CD4-positive, alpha-beta T cell treated with Interleukin-12 subunit alpha and Interleukin-12 subunit beta, for 1 hour (primary cell): Measurements from ENCODE around the gene AZIN2.
A peak's percentile ranks its signal among the peaks of the same experiment; 100 is the strongest.
"Not testable (repeated sequence)": the region's sequence is repeated elsewhere in the genome, so short reads cannot be mapped to it uniquely, and the experiment has no call there.

Source experiments
- DNase-seq: peaks from one replicate; pipeline ENCODE4 v3.0.0-alpha.2; 2020

AZIN2 gene

DNA sequence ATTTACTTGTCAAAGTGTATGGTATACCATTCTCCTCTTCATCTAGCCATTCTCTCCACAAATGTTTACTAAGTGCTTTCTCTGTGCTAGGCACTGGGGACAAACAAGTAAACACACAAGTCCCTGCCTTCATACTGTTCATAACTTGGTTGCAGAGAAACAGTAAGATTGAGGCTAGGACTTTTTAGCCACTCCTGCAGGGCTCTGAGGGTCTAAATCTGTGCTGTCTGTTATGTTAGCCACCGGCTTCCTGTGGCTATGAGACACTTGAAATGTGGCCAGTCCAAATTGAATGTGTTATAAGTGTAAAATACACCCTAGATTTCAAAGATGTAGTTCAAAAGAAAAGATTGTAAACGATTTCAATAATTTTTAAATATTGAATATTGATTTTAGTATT lies 50.2 kb downstream of the AZIN2 start:
- DNase-seq, result no peak

GRCh38 chr1:33132549-33132948 lies 51.6 kb downstream of the AZIN2 start:
- no peak for DNase-seq

DNA sequence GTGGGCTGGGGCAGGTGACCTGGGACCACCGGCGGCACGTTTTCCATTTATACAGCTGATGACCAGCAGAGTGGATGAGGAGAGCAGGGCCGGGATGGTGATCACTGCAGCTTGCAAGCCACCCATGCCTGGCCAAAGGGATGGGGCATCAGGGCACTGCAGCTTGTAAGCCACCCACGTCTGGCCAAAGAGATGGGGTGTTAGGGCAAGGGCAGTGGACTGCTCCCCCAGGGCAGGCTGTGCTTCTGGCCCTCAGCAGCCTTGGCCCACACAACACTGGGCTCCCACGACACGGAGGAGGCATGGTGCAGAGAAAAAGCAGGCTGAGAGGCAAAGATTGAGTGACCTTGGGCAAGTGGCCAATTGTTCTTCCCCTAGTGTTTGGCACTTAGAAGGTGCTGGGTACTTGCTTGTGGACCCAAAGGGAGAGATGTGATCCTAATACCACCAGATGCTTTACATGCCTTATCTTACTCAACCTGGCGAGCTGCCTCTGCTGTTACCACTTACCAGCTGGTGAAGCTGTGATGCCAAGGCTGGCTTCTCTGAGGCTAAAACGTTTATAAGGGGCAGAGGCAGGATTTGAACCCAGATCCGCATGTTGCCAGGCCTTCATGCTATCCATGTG lies 52.6 kb downstream of the AZIN2 start:
- DNase-seq, result no peak

GRCh38 chr1:33136041-33136440 lies 55.1 kb downstream of the AZIN2 start:
- not testable (repeated sequence) for DNase-seq

DNA sequence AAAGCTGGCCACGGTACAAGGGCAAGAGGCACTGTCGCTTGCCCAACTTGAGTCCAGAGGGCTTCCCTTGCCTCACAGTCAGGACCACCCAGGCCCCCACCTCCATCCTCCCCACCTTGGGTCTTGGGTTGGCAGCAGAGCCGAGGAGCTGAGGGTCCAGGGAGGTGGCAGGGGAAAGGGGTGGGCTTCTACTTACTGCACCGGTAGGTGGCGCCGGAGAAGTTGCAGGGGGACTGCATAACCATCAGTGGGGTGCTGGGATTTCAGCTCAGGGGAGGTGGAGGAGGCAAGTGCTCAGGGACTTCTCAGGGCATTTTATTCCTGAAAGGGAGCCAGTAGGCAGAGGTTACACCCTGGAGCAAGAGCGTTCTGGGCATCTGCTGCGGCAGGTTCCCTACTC lies 56.8 kb downstream of the AZIN2 start:
- DNase-seq, result peak; percentile 36

DNA sequence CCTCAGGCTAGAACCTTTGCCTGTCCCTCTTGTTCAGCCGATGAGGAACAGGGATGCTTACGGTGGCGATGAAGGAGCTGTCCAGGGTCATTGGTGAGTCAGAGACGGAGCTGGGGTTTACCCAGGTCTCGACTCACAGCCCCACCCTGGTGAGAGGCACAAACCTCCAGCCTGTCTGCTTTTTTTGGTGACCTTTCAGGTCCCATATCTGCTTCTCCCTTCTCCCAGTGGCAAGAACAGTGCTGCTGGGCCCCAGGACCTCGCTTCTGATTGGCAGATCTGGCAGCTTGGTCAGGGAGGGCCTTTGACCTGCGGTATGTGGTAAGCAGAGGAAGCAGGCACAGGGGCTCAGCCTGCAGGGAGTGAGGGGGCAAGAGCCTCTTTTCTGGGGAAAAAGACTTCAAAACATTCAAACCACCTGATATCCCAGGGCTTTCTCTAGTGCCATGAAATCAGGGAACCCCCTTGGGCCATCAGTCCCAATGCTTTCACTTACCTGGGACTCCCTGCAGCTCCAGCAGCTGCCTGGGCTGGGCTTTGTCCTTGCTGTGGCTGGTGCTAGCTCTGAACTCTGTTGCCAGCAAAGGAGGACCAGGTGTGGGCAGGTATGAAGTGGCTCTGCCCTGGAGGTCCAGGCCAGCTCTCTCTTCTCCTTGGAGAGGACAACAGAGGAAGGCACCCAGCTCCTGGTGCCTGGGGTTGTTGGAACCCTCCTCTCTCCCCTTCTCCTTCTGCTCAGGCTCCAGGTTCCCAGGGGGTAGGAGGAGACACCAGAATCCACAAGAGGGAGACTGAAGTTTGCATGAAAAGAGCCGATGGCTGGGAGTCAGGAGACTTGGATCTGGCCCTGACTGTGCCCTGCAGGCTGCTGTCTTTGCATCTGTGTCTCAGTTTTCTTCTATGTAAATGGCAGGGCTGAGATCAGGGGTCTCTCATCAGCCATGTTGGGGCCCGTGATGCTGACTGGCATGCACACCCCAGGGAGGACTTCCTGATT lies 59.5 kb downstream of the AZIN2 start:
- no peak for DNase-seq

- DNase-seq, result no peak
Measured at GRCh38 chr1:33141216-33141615, 60.3 kb downstream of the AZIN2 start.

DNA sequence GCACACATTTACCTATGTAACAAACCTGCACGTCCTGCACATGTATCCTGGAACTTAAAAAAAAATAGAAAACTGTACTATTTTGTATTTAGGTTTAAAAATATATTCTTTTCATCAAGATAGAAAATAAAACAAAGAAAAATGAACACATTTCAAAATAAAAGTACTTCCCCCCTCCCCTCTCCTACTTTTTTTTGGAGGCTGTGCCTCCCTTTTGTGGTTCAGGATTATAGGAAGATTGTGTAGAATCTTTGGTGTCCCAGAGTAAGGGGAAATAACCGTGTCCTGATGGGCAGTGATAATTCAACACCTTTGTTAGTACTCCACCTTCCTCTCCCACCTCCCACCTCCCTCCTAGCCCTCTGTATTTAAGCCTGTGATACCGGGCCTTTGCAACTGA lies 60.8 kb downstream of the AZIN2 start:
- DNase-seq, result no peak

GRCh38 chr1:33142483-33143064 lies 61.6 kb downstream of the AZIN2 start:
- no peak for DNase-seq

DNA sequence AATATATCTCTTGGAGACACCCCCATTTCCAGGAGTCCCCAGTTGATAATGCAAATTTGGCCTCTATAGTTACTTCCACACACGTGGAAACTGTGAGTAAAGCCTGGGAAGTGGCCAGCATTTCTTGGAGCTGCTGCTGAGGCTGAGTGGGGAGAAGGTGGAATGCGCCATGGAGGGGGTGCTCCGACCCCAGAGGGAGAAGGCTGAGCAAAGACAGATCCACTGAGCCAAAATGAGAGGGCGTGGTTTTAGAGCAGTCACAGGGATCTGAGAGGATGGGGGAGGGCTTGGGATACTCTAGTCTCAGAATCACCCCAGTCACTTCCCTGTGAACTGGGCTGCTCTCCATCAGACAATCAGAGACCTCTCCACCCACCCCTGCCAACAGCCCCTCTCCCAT lies 62.2 kb downstream of the AZIN2 start:
- no peak for DNase-seq

- DNase-seq, result no peak
Measured at GRCh38 chr1:33143698-33144097, 62.7 kb downstream of the AZIN2 start.

DNA sequence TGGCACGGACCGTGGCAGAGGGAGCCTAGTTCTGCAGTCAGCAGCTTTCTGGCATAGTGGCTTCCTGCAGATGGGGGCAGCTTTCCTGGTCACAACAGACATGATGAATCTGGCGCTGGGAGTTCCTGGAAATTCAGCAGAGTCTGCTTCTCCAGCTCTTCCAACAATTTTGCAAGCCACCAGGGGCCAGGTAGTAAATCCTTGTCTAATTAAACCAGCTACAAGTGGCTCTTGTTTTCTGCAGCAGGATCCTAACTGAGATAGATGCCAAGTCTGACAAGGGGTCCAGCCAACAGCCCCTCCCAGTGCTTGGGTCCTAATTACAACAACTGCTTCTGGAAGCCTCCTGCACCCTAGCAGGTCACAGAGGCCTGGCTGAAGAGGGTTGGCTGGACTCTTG lies 65.0 kb downstream of the AZIN2 start:
- DNase-seq, result no peak

DNA sequence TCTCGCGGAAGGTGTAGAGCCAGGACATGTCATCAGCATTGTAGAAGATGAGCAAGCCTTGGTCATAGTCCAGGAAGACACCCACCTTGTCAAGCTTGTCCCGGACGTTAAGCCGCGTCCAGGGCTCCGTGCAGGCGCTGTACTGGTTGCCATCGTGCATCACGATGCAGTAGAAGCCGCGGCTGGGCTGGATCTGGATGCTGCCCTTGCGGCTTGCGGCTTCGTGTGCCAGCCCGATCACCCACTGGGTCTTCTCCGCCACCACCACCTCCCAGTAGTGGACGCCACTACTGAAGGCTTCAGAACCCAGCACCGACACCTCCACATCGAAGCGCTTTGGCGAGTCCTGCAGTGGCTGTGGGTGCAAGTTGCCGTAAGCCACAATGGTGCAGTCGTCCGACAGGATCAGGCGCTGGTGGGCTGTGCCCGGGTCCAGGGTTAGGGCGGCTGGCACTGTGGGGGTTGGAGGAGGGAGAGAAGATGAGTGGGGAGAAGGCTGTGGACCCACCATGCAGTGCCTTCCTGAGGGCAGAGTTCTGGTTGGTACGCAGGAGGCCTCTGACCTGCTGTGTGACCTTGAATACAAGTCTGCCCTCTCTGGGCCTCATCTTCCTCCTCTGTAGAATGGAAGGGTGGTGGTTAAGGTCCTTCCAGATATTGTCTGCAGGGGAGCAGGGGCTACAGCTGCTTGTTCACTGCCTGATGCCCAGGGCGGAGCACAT lies 66.5 kb downstream of the AZIN2 start:
- DNase-seq, result no peak

DNA sequence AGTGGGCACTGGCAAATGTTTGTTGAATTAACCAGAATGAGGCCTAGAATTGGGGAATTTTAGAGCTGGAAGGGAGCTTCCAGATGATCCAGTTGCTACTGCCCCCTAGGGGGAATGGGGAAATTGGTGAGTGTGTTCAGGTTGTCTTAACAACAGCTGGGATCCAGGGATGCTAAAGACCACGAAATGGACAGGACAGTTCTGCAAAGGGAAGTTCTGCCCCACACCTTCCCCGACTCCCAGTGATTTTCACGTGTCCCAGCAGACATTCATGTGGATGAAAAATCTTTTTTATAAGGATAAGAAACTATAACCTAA lies 67.0 kb downstream of the AZIN2 start:
- DNase-seq, result peak; percentile 16

GRCh38 chr1:33148615-33149014 lies 67.7 kb downstream of the AZIN2 start:
- no peak for DNase-seq

DNA sequence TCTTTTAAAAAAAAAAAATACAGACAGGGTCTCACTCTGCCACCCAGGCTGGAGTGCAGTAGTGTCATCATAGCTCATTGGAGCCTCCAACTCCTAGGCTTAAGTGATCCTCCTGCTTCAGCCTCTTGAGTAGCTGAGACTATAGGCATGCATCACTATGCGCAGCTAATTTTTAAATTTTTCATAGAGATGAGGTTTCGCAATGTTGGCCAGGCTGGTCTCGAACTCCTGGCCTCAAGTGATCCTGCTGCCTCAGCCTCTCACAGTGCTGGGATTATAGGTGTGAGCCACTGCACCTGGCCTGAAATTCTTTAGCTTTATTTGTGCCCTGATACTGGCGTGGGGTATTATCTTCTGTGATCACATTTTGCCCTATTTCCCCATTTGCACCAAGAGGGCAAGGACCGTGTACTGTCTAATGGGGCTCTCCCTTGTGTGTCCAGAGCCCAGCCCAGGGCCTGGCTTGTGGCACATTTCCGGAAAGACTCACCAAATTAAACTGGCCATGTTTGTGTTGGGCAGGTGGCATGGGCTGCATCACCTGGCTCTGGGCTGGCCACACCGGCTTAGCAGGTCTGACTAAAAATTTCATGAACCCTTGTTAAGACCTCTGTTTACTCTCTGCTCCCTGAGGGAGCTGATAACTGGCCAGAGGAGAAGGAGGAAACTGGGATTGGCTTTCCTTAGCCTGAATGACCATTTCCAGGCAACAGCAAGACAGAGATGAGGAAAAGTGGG lies 68.7 kb downstream of the AZIN2 start:
- no peak for DNase-seq

GRCh38 chr1:33150522-33150921 lies 69.6 kb downstream of the AZIN2 start:
- DNase-seq, result no peak

- no peak for DNase-seq
Measured at GRCh38 chr1:33151116-33151515, 70.2 kb downstream of the AZIN2 start.

DNA sequence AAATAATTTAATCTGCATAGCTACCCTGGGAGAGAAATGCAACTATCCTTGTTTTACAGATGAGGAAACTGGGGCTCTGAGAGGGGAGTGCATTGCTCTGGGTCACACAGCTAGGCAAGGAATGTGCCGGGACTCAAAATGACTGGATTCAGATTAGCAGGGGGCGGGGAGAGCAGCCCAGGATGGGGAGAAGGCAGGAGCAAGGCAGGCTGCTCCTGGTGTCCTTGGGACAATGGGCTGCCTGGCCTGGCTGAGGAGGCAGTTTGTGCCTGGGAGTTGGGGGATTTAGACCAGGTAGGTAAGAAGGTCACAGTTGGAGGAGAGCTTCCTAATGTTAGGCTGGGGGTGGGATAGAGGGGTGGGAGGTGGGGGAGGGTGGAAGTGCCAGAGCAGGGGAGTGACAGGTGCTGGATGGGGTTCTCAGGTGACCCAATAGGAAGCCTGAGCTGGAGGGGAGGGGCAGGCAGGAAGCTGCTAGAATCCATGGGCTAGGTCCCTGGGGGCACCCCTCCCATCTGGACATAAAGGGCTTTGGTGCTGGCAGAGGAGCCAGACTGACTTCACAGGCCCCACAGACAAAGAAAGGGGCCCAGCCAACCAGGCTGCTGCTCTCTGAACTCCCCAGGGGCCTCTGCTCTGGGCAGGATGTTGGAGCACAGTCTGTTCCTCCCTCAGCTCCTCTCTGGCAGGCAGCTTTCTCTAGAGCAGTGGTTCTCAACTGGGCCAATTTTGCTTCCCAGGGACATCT lies 71.9 kb downstream of the AZIN2 start:
- no peak for DNase-seq

DNA sequence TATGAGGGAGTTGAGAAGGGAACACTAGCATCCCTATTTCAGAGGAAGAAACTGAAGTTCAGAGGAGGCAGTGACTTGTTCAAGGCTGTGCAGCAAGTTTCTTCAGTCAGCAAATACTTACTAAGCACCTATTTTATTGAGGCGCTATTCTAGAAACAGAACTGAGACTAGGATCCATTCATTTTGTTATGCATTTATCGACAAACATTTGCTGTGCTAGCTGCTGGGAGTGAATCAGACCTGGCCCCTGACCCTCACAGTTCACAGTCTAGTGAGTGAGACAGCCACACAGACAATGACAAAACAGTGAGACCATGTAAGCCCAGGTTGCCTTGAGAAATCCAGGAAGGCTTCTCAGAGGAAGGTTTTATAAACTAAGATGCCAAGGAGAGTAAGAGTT lies 72.7 kb downstream of the AZIN2 start:
- DNase-seq, result no peak

GRCh38 chr1:33155877-33156538 lies 75.1 kb downstream of the AZIN2 start:
- no peak for DNase-seq
